Endothelial cell of umbilical vein (primary cell): ENCODE results near the gene INS.

Source experiments
- EZH2 ChIP-seq: IDR thresholded peaks from 2 replicates; pipeline ENCODE4 v1.6.1; 2012; ENCODE audit warnings: borderline replicate concordance, low read depth, mild to moderate bottlenecking, moderate library complexity, low read length, inconsistent platforms; ENCODE audit not compliant: severe bottlenecking
- FOS ChIP-seq: IDR thresholded peaks from 2 replicates; pipeline ENCODE4 v1.6.1; 2011; ENCODE audit warnings: mild to moderate bottlenecking, low read length, moderate library complexity, borderline replicate concordance; ENCODE audit not compliant: insufficient read depth
- MAX ChIP-seq: IDR thresholded peaks from 2 replicates; pipeline ENCODE4 v1.6.1; 2011; ENCODE audit not compliant: insufficient read depth, insufficient read length
- TF ChIP-seq, protein P1 (sequence below), 2 donors: IDR thresholded peaks; 1 replicate in 1 of 2; 2 replicates in 1 of 2; pipeline ENCODE4 v1.5.1; 2011; ENCODE audit warnings: low read length in 2 of 2, mild to moderate bottlenecking in 2 of 2, moderate library complexity in 2 of 2, control low read depth in 1 of 2, inconsistent platforms in 1 of 2, low read depth in 1 of 2; ENCODE audit not compliant: insufficient read depth in 1 of 2; ENCODE audit errors: extremely low read depth in 1 of 2

GRCh38 chr11:2142300-2142759 is 18.7 kb downstream of the INS start:
- TF ChIP-seq MAX (no peak), FOS (no peak), EZH2 (no peak)
- TF ChIP-seq, protein P1, sequence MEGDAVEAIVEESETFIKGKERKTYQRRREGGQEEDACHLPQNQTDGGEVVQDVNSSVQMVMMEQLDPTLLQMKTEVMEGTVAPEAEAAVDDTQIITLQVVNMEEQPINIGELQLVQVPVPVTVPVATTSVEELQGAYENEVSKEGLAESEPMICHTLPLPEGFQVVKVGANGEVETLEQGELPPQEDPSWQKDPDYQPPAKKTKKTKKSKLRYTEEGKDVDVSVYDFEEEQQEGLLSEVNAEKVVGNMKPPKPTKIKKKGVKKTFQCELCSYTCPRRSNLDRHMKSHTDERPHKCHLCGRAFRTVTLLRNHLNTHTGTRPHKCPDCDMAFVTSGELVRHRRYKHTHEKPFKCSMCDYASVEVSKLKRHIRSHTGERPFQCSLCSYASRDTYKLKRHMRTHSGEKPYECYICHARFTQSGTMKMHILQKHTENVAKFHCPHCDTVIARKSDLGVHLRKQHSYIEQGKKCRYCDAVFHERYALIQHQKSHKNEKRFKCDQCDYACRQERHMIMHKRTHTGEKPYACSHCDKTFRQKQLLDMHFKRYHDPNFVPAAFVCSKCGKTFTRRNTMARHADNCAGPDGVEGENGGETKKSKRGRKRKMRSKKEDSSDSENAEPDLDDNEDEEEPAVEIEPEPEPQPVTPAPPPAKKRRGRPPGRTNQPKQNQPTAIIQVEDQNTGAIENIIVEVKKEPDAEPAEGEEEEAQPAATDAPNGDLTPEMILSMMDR (IDR thresholded peaks at IDR 0.05; ENCODE audit: extremely low read depth in 1 of 2, insufficient read depth in 1 of 2, low read depth in 1 of 2, low read length in 2 of 2), result no peak
